CD4-positive, alpha-beta T cell treated with Interleukin-17A for 4 hours (primary cell): ENCODE measurements around the gene ALK.

Experiments
- DNase-seq: peaks from one replicate; pipeline ENCODE4 v3.0.0-alpha.2; 2020; ENCODE audit warnings: mixed read lengths

The ALK gene

DNA sequence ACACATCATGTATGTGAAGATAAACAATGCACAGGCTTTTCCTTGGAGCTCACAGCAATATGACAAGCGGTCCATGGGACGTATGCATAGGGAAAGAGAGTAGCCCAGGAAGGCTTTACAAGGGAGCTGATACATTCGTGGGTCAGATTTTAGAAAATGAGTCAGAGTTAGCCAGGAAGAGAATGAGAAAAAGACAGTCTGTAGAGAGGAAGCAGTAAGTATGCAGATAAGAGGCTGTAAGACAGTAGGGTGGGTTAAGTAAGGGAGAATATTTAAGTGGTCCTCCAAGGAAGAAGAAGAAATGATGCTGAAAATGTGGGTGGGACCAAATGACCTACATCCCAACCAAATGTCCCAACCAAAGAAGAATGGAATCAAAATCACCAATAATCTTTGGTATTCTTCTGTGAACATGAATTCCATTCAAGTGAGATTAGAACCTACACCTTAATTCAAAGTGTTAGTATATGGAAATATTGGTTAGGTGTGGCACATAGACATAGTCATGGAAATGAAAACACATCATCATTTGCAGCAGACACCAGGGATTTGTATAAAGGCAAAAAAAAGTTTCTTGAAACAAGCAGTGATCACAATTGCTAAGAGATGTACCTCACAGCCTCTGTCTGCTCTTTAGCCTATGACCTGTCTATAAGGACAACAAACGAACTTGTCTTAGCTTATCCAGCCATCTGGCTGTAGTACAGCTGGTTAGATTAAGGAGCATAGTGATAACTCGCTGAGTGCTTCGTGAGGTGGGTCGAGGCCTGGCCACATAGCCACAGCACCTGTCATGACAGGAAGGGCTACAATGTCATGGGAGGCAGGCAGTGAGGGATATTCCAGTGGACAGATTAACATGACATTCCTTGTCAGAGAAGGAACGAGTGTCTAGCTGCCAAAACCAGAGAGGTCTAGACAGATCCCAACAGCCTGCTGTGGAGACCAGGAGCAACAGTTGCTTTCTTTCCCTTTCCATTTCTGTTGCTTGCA is 133.6 kb downstream of the ALK start:
- DNase-seq: no peak

- DNase-seq: no peak
Observed at GRCh38 chr2:29786361-29786760, 135.0 kb downstream of the ALK start.

DNA sequence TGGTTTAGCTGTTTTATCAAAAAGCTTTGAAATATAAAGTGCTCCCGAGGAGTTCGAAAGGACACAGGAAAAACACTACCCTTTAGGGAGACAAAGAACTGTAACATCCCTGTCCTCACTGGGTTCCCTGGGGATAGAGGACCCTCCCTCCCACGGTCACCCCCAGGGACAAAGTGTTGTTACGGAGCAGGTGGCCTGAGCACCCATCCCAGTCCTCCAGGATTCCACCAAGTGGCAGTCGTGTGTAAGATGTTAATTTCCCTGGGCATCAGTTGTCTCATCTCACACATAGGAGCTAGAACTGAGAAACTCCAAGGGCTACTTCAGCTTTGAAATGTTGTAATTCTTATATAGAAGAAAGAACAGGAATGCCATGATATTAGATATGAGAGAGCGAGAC is 137.7 kb downstream of the ALK start:
- DNase-seq: no peak

GRCh38 chr2:29782549-29783458 is 138.6 kb downstream of the ALK start:
- no peak for DNase-seq

GRCh38 chr2:29782087-29782486 is 139.3 kb downstream of the ALK start:
- no peak for DNase-seq

GRCh38 chr2:29780906-29781305 is 140.5 kb downstream of the ALK start:
- DNase-seq: no peak

DNA sequence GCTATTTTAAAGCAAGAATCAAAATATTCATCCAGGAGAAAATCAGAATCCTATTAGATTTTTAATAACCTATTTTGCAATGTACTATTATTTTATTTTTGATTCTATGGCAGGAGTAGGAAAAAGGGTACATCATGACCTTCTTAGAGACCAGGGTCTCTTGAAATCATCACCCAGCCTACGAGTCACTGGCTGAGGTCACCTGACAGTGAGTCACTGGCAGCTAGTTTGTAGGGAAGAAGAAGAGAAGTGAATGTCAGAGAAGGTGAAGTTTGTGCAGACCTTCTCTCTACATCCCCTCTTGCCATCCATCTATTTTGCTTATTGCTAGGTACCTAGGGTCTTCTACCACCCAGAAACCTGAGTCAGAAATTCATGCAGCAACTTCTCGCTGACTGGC is 144.2 kb downstream of the ALK start:
- no peak for DNase-seq

- no peak for DNase-seq
Observed at GRCh38 chr2:29776406-29776805, 145.0 kb downstream of the ALK start.

DNA sequence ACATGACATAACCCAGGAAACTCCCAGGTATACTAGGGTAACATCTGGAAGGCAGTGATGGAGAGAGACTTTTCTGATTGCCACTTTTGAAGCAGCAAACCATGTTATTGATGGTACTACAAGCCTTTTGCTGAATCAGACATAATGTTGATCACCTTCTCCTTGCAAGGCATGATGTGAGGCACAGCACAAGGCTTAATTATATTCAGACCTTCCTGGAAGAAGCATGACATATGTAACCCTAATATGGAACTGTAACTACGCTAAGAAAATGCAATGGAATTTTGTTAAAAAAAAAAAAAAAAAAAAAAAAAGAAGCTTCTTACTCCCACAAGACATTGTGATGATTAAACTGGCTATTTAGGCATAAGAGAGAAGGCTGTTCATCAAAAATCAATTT is 145.4 kb downstream of the ALK start:
- no peak for DNase-seq

GRCh38 chr2:29774624-29775023 is 146.8 kb downstream of the ALK start:
- DNase-seq: no peak

GRCh38 chr2:29770846-29771245 is 150.5 kb downstream of the ALK start:
- no peak for DNase-seq

DNA sequence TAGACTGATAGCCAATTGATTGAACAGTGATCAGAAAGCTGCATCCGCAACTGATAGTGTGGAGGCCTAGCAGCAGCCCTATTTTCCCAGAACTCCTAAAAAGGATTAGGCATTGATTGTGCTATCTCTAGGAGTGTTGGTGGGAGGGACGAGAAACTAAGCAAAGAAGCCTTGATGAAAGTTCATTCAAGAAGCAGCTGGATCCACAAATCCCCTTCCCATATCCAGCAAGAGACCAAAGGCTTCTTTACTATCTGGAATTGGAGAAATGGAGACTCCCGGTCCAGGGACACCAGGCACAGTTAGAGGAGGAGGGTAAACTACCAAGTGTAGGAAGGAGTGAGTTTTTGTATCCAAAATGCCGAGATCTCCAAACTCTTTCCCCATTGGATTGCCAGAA is 151.5 kb downstream of the ALK start:
- no peak for DNase-seq

- no peak for DNase-seq
Observed at GRCh38 chr2:29767606-29768335, 153.6 kb downstream of the ALK start.

GRCh38 chr2:29766191-29766590 is 155.2 kb downstream of the ALK start:
- DNase-seq: no peak

DNA sequence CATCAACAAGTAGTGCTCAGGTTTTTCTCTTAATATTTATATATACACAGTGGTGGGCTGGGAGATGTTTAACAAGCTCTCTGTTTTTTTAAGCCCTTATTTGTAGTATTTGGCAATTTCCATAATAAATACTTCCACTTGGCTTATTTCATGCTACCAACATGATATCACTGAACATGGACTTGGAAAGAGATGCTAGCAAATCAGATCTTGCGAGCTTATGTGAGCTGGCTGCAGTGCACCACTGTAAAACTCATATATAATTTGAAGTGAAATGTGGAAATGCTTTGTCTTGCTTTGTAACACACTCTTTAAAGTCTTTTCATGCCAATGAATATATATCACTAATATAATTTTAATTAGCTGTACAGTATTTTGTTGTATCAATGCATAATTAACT is 155.7 kb downstream of the ALK start:
- no peak for DNase-seq

GRCh38 chr2:29763371-29763770 is 158.0 kb downstream of the ALK start:
- DNase-seq: no peak

DNA sequence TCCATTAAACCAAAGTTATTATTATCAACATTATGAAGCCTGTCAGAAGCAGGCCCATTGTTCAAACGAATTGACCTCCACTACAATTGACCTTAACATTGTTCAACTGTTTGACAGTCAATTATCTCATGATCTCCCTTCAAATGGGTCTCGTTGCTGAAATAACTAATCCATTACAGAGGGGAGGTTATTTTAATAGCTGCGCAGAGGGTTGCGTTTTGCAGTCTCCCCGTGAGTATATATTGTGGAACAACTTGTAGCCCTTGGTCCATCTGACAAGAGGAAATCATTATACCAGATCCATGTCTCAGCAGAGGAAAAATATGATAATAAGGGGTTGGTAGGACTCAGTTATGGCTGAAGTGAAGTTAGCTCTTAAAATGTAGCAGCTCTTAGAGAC is 159.1 kb downstream of the ALK start:
- DNase-seq: no peak

DNA sequence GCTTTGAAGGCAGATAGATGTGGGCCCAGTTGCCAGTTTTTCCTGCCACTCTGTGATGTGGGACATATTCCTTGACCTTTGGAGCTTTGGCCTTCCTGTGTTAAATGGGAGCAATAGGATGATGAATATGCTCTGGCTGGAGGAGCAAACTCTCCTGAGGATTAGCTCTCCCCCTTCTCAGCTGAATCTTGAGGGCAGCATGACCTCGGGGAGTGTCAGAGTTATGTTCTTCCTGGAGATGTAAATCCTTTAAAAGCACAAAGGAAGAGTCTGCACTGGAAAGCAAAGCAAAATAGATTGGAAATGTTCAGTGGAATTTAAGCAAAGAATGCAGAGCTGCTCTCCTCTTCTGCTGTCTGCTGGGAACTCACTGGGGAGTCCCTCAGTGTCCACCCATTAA is 160.1 kb downstream of the ALK start:
- no peak for DNase-seq

DNA sequence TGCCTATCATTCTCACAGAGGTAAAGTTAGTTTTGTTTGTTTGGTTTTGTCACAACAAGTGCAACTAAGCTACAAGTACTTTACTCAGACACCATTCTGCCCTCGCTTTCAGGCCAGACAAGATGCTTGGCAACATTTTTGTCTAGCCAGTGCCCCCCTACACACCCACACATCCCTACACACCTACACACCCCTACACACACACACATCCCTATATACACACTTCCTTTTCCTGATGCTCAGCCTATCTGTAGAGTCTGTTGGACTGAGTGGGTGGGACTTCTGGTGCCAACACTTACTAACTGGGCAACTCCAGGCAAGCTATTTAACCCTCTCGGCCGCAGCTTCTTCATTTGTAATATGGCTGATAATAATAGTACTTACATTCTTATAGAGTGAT is 161.4 kb downstream of the ALK start:
- DNase-seq: no peak

DNA sequence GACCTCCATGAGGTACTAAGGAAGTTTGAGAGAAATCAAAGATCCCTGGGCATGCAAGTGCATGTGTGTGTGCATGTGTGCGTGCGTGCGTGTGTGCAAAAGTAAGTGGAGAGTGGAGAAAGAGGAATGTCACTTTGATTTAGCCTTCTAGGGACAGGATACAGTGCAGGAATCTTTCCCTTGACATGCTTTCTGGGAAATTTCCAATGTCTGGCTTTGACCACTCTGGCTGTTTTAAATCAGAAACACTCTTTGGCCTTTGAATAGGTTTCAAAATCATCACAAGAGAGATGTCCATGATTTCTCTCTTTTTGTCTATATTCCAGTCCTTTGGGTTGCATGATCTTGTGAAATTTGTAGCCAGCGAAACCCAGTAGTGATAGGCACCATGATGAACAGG is 162.0 kb downstream of the ALK start:
- no peak for DNase-seq

DNA sequence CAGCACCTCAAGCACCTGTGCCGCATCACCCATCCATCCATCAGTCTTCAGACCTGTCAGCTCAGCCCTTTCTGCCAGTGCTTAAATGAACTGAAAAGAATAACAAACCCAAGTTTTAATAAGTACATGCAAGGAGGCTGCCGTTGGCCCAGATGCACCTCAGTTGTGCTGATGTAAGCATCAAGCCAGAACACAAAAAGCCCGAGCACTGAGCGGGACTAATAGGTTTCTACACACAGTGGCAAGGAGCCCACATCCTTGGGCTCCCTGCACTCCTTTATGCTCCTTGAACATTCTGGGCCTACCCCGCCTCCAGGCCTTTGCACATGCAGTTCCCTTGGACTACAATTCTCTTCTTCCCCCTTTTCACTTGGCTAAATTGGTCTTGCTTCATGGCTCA is 165.6 kb downstream of the ALK start:
- no peak for DNase-seq

- DNase-seq: no peak
Observed at GRCh38 chr2:29755233-29755632, 166.2 kb downstream of the ALK start.
